Hepatocyte (in vitro differentiated cells): ENCODE data around the gene FMO3. TPM values are rescaled to one million over a fixed set of nuclear protein-coding genes. Genes with fewer than 3 reads are reported as not detected.

ENCODE experiments used
- DNase-seq: peaks from one replicate; pipeline ENCODE4 v3.0.0-alpha.2; 2016; ENCODE audit warnings: low spot score
- H2AFZ ChIP-seq: fragments of 200-600 bp; sonication (generic); 2 replicates; pipeline ENCODE4 v1.6.0; 2016; ENCODE audit warnings: antibody characterized with exemption, mild to moderate bottlenecking
- H3K27ac ChIP-seq: fragments of 200-600 bp; sonication (generic); 2 replicates; pipeline ENCODE4 v1.5.1; 2016; ENCODE audit warnings: mild to moderate bottlenecking
- H3K27me3 ChIP-seq: fragments of 200-600 bp; sonication (generic); 2 replicates; pipeline ENCODE4 v1.6.1; 2016
- H3K36me3 ChIP-seq: fragments of 200-600 bp; sonication (generic); replicated peaks from 2 replicates; pipeline ENCODE4 v1.5.1; 2016; ENCODE audit warnings: low read depth; ENCODE audit not compliant: insufficient read depth
- H3K4me1 ChIP-seq: fragments of 200-600 bp; sonication (generic); 2 replicates; pipeline ENCODE4 v1.5.1; 2016; ENCODE audit warnings: mild to moderate bottlenecking, moderate library complexity; ENCODE audit not compliant: insufficient read depth
- H3K4me2 ChIP-seq: fragments of 200-600 bp; sonication (generic); 2 replicates; pipeline ENCODE4 v1.6.0; 2016
- H3K4me3 ChIP-seq: fragments of 200-600 bp; sonication (generic); 2 replicates; pipeline ENCODE4 v1.5.1; 2016; ENCODE audit warnings: mild to moderate bottlenecking
- H3K79me2 ChIP-seq: fragments of 200-600 bp; sonication (generic); 2 replicates; pipeline ENCODE4 v1.6.0; 2017; ENCODE audit warnings: mild to moderate bottlenecking
- H3K9me2 ChIP-seq: fragments of 200-600 bp; sonication (generic); replicated peaks from 2 replicates; pipeline ENCODE4 v1.6.0; 2017; ENCODE audit warnings: mild to moderate bottlenecking; ENCODE audit not compliant: insufficient read depth
- H3K9me3 ChIP-seq: fragments of 200-600 bp; sonication (generic); 2 replicates; pipeline ENCODE4 v1.5.1; 2016; ENCODE audit warnings: low read depth, mild to moderate bottlenecking
- H4K20me1 ChIP-seq: fragments of 200-600 bp; sonication (generic); 2 replicates; pipeline ENCODE4 v1.6.0; 2016; ENCODE audit warnings: mild to moderate bottlenecking; ENCODE audit not compliant: insufficient read depth, poor library complexity, severe bottlenecking
- CTCF ChIP-seq: fragments of 200-600 bp; sonication (generic); IDR thresholded peaks from 2 replicates; pipeline ENCODE4 v1.5.1; 2016; ENCODE audit warnings: antibody characterized with exemption, mild to moderate bottlenecking; ENCODE audit not compliant: poor library complexity
- EZH2 ChIP-seq: fragments of 200-600 bp; sonication (generic); IDR thresholded peaks from 2 replicates; pipeline ENCODE4 v1.6.1; 2016; ENCODE audit warnings: antibody characterized with exemption, mild to moderate bottlenecking, borderline replicate concordance
- EZH2phosphoT487 ChIP-seq: fragments of 200-600 bp; sonication (generic); IDR thresholded peaks from one replicate; pipeline ENCODE4 v1.6.1; 2018; ENCODE audit warnings: antibody characterized with exemption, mild to moderate bottlenecking, low read depth, moderate library complexity; ENCODE audit not compliant: unreplicated experiment, severe bottlenecking
- WGBS: methylation state at CpG from one replicate; pipeline ENCODE4 v1.1.6; 2016; ENCODE audit warnings: low lambda C conversion rate; ENCODE audit errors: missing lambda C conversion rate; 5-methylcytosine and 5-hydroxymethylcytosine counted together
- polyA plus RNA-seq: library from polyadenylated mRNA; unstranded; fragments of >200 nt; fragmentation: Nextera tagmentation; extraction: Ambion mirVana; gene quantifications from 2 replicates; pipeline ENCODE4 v1.2.1, GENCODE V29; 2016
- total RNA-seq: library from RNA; depleted of rRNA; stranded (reverse); fragments of >200 nt; gene quantifications from 2 replicates; pipeline ENCODE4 v1.2.3, GENCODE V29; 2014

Gene FMO3
- total RNA-seq: 0.16 and 1.6 TPM in 2 replicates
- 0.49 and 0.52 TPM in 2 replicates for polyA plus RNA-seq

- DNase-seq: no peak
- Histone ChIP-seq H3K4me3 (no peak within 1 kb of the TSS), H3K9me3 (no peaks in the 10 kb centered on the region), H3K36me3 (no peaks in the 10 kb centered on the region), H3K79me2 (no peaks in the 10 kb centered on the region), H3K27ac (no peak within 1 kb of the TSS), H3K4me1 (no peaks in the 10 kb centered on the region), H2AFZ (no peak within 1 kb of the TSS), H3K4me2 (no peak within 1 kb of the TSS), H3K27me3 (no peaks in the 10 kb centered on the region), H4K20me1 (no peaks in the 10 kb centered on the region), H3K9me2 (no peaks in the 10 kb centered on the region)
- TF ChIP-seq CTCF: no peak
- no peak for TF ChIP-seq EZH2
- TF ChIP-seq EZH2phosphoT487: no peak
- 80% methylated on average over 5 of the region's 5 CpGs for WGBS
Measured at GRCh38 chr1:171090604-171091003, at the start of gene FMO3. Gene FMO3, plus strand, starts transcription at chr1:171090905. Its CDS starts 1,754 bp downstream, at chr1:171092659.

GRCh38 chr1:171048014-171048413 is 42.7 kb upstream of the FMO3 start:
- DNase-seq: no peak
- 86% methylated on average over 2 of the region's 2 CpGs for WGBS

GRCh38 chr1:171052977-171053376 is 37.7 kb upstream of the FMO3 start:
- Histone ChIP-seq H3K9me2 (no peaks in the 10 kb centered on the region), H3K4me3 (no peak overlapping the region), H3K79me2 (no peaks in the 10 kb centered on the region), H3K27ac (no peak overlapping the region), H4K20me1 (no peaks in the 10 kb centered on the region), H3K36me3 (no peaks in the 10 kb centered on the region), H3K4me1 (no peaks in the 10 kb centered on the region), H3K27me3 (no peaks in the 10 kb centered on the region), H3K9me3 (no peaks in the 10 kb centered on the region), H3K4me2 (no peak overlapping the region), H2AFZ (no peak overlapping the region)
- WGBS: 96% methylated on average over 2 of the region's 2 CpGs
- no peak for TF ChIP-seq EZH2phosphoT487
- TF ChIP-seq EZH2: no peak
- TF ChIP-seq CTCF: no peak
- DNase-seq: no peak

More at GRCh38 chr1:171048014-171048413, 42.7 kb upstream of the FMO3 start:
- Histone ChIP-seq H3K27ac (no peak overlapping the region), H4K20me1 (no peaks in the 10 kb centered on the region), H3K9me3 (no peaks in the 10 kb centered on the region), H3K9me2 (no peaks in the 10 kb centered on the region), H3K4me3 (no peak overlapping the region), H3K4me2 (no peak overlapping the region), H3K79me2 (no peaks in the 10 kb centered on the region), H3K27me3 (no peaks in the 10 kb centered on the region), H2AFZ (no peak overlapping the region), H3K36me3 (no peaks in the 10 kb centered on the region), H3K4me1 (no peaks in the 10 kb centered on the region)
- TF ChIP-seq EZH2 (no peak), CTCF (no peak), EZH2phosphoT487 (no peak)
